ENCODE results near the gene USP32.
A peak's percentile ranks its signal among the peaks of the same experiment; 100 is the strongest.

Gene USP32

GRCh38 chr17:60147553-60148223, 244.2 kb downstream of the USP32 start:
- no peak for FAIRE-seq

DNA sequence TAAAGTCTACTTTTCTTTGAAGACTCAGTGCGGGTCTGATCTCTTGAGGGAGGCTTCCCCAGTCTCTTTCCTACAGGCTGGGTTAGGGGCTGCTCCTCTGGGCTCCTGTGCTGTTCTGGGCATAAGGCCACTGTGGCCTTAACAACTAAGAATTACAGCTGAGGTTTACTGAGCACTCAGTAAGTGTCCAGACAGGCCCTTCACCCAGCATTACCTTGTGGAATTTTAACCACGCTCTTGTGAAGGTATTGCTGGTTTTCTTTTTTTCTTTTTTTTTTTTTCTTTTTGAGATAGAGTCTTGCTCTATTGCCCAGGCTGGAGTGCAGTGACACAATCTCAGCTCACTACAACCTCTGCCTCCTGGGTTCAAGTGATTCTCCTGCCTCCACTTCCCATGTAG, 245.7 kb downstream of the USP32 start:
- no peak for FAIRE-seq

GRCh38 chr17:60145006-60145935, 246.7 kb downstream of the USP32 start:
- FAIRE-seq = no peak

DNA sequence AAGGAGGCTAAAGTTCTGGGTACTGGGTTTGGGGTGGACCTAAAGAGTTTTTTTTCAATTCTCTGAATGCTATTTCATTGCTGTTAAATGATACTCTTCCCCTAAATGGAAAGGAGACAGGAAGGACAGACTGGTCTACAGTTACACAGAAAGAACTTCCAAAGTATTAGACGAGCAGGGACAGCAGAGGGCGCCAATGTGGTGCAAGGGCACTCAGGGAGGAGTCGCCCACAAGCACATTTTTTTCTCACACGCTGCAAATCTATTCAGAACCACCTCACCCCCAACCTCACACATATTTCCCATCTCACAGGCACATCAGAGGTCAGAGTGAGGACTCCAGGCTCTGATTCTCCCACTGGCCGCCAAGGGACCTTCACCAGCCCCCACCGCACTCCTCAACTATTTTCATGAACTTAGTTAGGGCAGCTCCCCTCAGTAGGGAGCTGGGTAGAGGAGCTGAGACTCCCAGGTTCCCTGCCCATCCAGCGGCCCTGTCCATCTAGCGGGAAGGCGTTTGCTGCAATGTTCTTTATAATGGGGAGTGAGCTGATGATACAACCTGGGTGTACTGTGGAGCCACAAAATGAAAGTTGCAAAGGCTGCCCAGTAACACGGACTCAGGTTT, 248.9 kb downstream of the USP32 start:
- FAIRE-seq = peak; percentile 33

- FAIRE-seq = no peak
Observed at GRCh38 chr17:60141111-60142018, 250.6 kb downstream of the USP32 start.

DNA sequence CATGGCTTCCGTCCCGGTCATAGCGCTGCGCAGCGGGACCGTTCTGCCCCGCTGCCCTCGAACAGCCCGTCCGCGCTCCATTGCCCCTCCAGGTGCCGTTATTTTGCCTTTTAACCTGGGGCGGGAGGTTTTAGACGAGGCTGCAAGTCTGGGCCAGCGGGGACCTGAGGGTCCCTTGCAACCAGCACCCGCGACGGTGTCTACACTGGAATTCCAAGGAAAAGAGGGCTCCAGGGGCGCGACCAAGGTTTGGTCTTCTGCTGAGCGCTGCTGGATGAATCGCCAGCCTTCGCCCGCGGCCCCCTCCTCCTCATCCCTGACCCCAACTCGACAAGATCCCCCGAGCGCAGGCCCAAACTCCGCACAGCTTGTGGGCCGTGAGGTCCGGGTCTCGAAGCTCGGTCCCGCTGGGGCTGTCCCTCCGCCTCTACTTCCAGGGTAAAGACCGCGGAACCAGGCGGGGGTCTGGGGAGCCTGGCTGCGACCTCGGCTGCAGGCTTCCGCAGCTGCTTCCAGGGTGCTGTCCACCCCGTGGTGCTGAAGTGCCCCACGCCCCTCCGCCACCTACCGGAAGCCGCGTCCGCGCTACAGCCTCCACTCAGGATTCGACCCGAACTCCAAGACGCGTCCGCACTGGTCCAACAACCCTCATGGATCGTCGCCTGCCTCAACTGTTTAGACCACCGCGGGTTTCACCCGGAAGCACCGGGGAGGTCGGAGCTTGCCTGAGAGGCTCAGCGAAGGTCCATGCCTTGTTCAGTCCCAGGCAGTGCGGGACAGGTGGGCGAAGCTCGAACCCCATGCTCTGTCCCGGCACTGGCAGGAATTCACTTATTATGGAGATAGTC, 252.3 kb downstream of the USP32 start:
- FAIRE-seq = no peak

DNA sequence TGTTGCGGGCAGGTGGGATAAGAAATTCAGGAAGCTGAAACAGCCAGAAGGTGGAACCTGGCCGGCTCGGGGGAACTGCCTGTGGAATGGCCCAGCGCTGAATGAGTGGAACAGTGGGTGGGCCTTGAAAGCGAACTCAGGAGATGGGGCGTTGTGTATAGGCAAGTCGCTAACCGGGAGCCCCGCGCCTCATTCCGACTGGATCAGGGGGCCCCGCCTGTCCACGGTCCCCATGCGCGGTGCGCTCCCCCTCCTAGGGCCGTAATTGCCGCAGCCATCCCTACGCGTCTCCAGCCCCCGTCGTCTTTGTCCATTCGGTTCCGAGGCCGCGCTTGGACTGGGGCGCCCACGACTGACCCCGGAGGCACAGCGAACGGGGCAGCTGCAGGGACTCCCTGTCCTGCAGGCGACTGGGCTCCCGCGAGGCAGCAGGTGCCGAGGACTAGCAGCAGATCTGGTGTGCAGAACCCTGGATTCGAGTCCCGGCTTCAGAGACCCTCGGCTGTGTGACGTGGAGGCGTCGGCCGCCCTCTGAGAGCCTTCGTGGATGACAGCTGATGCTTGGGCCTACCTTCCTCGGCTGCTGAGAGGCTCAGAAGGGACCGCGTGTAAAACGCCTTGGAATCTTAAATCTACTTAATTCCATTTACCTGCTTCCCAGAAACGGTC, 253.0 kb downstream of the USP32 start:
- no peak for FAIRE-seq

DNA sequence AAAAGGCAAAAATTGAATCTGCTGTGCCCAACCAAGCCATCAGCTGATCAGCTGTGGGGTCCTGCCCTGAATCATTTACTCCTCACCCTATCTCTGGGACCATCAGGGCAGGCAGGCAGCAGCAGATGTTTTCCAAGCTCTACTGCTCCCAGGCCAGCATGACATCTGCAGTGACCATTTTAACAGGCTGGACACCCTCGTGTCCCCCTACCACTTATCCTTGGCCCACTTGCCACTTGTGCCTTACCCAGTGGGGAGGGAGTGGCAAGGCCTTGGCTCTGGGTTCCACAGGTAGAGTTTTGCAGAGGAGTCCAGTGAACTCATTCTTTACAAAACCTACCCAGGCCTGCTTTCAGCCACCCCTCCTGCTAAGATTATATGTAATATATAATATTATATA, 254.2 kb downstream of the USP32 start:
- no peak for FAIRE-seq

- FAIRE-seq = no peak
Observed at GRCh38 chr17:60135951-60136666, 255.8 kb downstream of the USP32 start.

- no peak for FAIRE-seq
Observed at GRCh38 chr17:60135151-60135950, 256.6 kb downstream of the USP32 start.

GRCh38 chr17:60134396-60135150, 257.4 kb downstream of the USP32 start:
- FAIRE-seq = no peak

DNA sequence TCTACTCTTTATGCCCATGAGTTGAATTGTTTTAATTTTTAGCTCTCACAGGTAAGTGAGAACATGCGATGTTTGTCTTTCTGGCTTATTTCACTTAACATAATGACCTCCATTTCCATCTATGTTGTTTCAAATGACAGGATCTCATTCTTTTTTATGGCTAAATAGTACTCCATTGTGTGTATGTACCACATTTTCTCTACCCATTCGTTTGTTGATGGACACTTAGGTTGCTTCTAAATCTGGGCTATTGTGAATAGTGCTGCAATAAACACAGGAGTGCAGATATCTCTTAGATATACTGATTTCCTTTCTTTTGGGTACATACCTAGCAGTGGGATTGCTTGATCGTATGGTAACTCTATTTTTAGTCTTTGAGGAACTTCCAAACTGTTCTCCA, 261.5 kb downstream of the USP32 start:
- no peak for FAIRE-seq

GRCh38 chr17:60129164-60129563, 262.8 kb downstream of the USP32 start:
- FAIRE-seq = no peak

Data from islet of Langerhans (tissue), 1 donor.